Bronchial epithelial cell (primary cell): Measurements from ENCODE around the gene AFDN. TPM values are rescaled to one million over a fixed set of nuclear protein-coding genes. Genes with fewer than 3 reads are reported as not detected.

Source experiments
- DNase-seq: peaks from one replicate; pipeline ENCODE4 v3.0.0-alpha.2; 2010; ENCODE audit warnings: low read depth
- FAIRE-seq: peaks from 2 replicates; lab custom pipeline; 2011; peaks lifted over from hg19 to GRCh38; lab: Jason Lieb, UNC
- H3K27me3 ChIP-seq: 2 replicates; pipeline ENCODE4 v1.5.1; 2011; ENCODE audit warnings: low read length; ENCODE audit not compliant: control insufficient read depth, insufficient read depth
- H3K36me3 ChIP-seq: 2 replicates; pipeline ENCODE4 v1.5.1; 2011; ENCODE audit warnings: low read length; ENCODE audit not compliant: control insufficient read depth, insufficient read depth
- H3K4me3 ChIP-seq: 2 replicates; pipeline ENCODE4 v1.5.1; 2011; ENCODE audit warnings: mild to moderate bottlenecking, low read depth, low read length, control low read depth
- CTCF ChIP-seq: IDR thresholded peaks from 2 replicates; pipeline ENCODE4 v1.5.1; 2011; ENCODE audit warnings: mild to moderate bottlenecking, moderate library complexity, low read length, control low read depth, inconsistent platforms; ENCODE audit not compliant: insufficient read depth, severe bottlenecking
- total RNA-seq: library from RNA; depleted of rRNA; stranded (reverse); fragments of >200 nt; gene quantifications from 2 replicates; pipeline ENCODE4 v1.2.1, GENCODE V29; 2014

The AFDN gene
- total RNA-seq, 1 donor from 2014 or later: 146 TPM

DNA sequence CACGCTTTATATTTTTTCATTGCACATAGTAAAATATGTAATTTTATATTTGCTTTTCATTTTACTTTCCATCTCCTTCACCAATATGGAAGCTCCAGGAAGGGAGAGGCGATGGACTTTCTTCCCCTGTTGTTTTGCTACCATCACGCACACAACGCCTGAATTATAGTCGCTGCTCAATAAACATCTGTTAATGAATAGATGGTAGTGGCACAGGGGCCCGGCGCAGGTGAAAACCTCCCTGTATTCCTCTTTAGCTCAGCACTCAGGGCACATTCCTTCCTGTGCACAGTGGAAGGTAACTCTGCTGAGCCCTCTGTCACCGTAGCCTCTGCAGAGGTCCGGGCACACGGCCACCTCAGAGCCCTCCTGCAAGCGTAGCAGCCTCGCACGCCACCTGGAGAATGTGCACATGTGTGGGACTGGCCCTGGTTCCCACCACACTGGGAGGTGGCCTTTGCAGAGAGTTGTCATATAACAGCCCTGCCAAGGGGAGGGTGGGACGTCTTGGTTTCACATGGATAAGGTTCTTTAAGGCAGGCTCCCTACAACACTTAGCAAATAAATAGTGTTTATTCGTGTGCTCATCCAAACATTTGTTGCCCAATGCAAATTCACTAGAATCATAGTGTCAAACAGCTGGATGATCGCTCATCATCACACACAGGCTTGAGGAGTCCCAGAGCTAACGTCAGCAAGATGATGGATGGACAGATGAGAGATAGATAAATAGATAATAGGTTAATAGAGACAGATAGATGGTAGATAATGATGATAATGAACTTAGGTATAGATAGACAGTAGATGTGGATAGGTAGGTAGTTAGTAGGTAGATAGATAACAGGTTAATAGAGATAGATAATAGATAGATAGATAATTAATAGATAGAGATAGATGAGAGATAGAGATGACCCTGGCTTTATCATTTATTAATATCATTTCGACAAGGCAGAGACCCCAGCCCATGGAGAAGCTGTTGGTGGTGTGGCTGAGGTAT lies 32.3 kb upstream of the AFDN start:
- H3K36me3 ChIP-seq: no peaks in the 10 kb centered on the region
- H3K4me3 ChIP-seq: no peak overlapping the region
- FAIRE-seq (no peak), DNase-seq (no peak)
- H3K27me3 ChIP-seq: peaks cover 9% of the 10 kb centered on the region
- TF ChIP-seq CTCF: no peak

DNA sequence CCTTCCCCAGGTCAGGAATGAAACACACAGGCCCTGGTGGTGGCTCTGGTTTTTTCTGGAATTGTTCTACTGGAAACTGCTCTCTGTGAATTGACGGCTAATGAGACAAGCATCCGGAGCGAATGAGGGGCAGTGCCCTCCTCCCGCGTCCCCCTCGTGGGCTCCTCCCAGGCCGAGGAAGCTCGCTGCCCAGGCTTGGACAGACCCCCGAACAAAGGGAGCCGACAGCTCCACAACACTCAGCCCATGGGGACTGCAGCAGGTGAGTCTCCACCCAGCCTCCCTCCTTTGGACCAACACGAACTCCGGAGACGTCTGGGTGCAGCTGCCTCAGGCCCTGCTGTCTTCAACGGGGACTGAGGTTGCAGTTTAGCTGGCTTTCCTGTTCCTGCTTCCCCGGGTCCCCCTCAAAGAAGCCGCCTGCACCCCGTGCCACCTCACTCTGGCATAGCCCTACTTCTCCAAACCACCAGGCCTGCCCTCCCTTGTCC lies 31.3 kb upstream of the AFDN start:
- no peaks in the 10 kb centered on the region for H3K36me3 ChIP-seq
- no peak for DNase-seq
- no peak for FAIRE-seq
- H3K4me3 ChIP-seq: no peak overlapping the region
- H3K27me3 ChIP-seq: peaks cover 9% of the 10 kb centered on the region
- TF ChIP-seq CTCF: no peak

GRCh38 chr6:167795874-167796191 lies 30.9 kb upstream of the AFDN start:
- no peak for FAIRE-seq
- no peak overlapping the region for H3K4me3 ChIP-seq
- no peaks in the 10 kb centered on the region for H3K36me3 ChIP-seq
- DNase-seq: no peak
- TF ChIP-seq CTCF: no peak
- peaks cover 11% of the 10 kb centered on the region for H3K27me3 ChIP-seq

- DNase-seq (no peak), FAIRE-seq (no peak)
- no peaks in the 10 kb centered on the region for H3K36me3 ChIP-seq
- H3K4me3 ChIP-seq: peak overlapping the region; percentile 22
- H3K27me3 ChIP-seq: peaks cover 8% of the 10 kb centered on the region
- TF ChIP-seq CTCF: no peak
Measured at GRCh38 chr6:167796192-167796981, 30.3 kb upstream of the AFDN start.

DNA sequence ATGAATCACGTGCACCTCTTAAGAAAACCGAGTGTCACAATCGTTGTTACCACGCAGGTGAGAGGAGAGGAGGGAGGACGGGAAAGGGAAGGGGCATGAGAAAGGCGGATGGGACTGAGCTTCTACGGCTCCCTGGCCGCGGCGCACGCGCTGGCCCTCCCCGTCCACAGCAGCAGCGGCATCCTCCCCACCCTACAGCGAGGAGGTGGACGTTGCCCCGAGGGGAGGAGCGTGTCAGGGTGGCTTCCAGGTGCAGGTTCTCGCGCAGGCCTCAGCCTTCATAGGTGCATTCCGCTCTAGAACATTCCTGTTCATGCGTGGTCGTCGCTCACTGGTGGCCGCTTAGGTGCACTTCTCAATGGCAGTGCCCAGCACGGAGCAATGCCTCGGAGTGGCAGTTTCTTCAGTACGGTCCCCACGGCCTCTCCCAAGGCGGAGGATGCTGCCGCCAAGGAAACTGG lies 29.7 kb upstream of the AFDN start:
- no peak for FAIRE-seq
- Histone ChIP-seq H3K4me3 (no peak overlapping the region), H3K36me3 (no peaks in the 10 kb centered on the region), H3K27me3 (peaks cover 8% of the 10 kb centered on the region)
- no peak for TF ChIP-seq CTCF
- DNase-seq: no peak
